HEK293 (cell line): ENCODE measurements around the gene MED13L.
A peak's percentile ranks its signal among the peaks of the same experiment; 100 is the strongest.

Source experiments
- AEBP2 ChIP-seq: fragments of 450-650 bp; formaldehyde crosslinking; IDR thresholded peaks from 2 replicates; pipeline ENCODE4 v1.5.1; 2016; ENCODE audit warnings: missing biosample characterization, missing genetic modification characterization, borderline replicate concordance
- BCL11A ChIP-seq: fragments of 450-650 bp; formaldehyde crosslinking; IDR thresholded peaks from 2 replicates; pipeline ENCODE4 v1.5.1; 2016; ENCODE audit warnings: low read depth, missing biosample characterization, missing genetic modification characterization
- KLF10 ChIP-seq: fragments of 450-650 bp; IDR thresholded peaks from 2 replicates; pipeline ENCODE4 v1.5.1; 2018; ENCODE audit warnings: missing biosample characterization, mild to moderate bottlenecking, missing genetic modification characterization
- MYNN ChIP-seq: fragments of 450-650 bp; formaldehyde crosslinking; IDR thresholded peaks from 2 replicates; pipeline ENCODE4 v1.5.1; 2016; ENCODE audit warnings: missing biosample characterization, missing genetic modification characterization, borderline replicate concordance
- PRDM10 ChIP-seq: fragments of 450-650 bp; formaldehyde crosslinking; IDR thresholded peaks from 2 replicates; pipeline ENCODE4 v1.5.1; 2016; ENCODE audit warnings: missing biosample characterization, missing genetic modification characterization
- ZNF112 ChIP-seq: fragments of 450-650 bp; formaldehyde crosslinking; IDR thresholded peaks from 2 replicates; pipeline ENCODE4 v1.5.0; 2017; ENCODE audit warnings: missing biosample characterization, missing genetic modification characterization
- ZNF169 ChIP-seq: fragments of 450-650 bp; formaldehyde crosslinking; IDR thresholded peaks from 2 replicates; pipeline ENCODE4 v1.5.1; 2016; ENCODE audit warnings: missing biosample characterization, missing genetic modification characterization
- ZNF19 ChIP-seq: fragments of 450-650 bp; formaldehyde crosslinking; IDR thresholded peaks from 2 replicates; pipeline ENCODE4; 2016; ENCODE audit warnings: missing biosample characterization, missing genetic modification characterization, low read depth
- ZNF266 ChIP-seq: fragments of 450-650 bp; formaldehyde crosslinking; IDR thresholded peaks from 2 replicates; pipeline ENCODE4 v1.5.1; 2016; ENCODE audit warnings: missing biosample characterization, missing genetic modification characterization, low read depth
- ZNF274 ChIP-seq, 2 experiments: fragments of 200-500 bp in 1 of 2; fragments of 450-650 bp in 1 of 2; sonication (Bioruptor generic) in 1 of 2; formaldehyde crosslinking in 1 of 2; IDR thresholded peaks; 2 replicates each; pipeline versions ENCODE4 v1.5.1 to v1.6.1; 2014 to 2016; ENCODE audit warnings: borderline replicate concordance in 1 of 2, inconsistent platforms in 1 of 2, low read length in 1 of 2, missing biosample characterization in 1 of 2, missing genetic modification characterization in 1 of 2
- ZNF423 ChIP-seq: fragments of 450-650 bp; formaldehyde crosslinking; IDR thresholded peaks from 2 replicates; pipeline ENCODE4 v1.5.1; 2016; ENCODE audit warnings: missing biosample characterization, missing genetic modification characterization
- ZNF433 ChIP-seq: fragments of 450-650 bp; formaldehyde crosslinking; IDR thresholded peaks from 2 replicates; pipeline ENCODE4 v1.5.1; 2016; ENCODE audit warnings: missing biosample characterization, missing genetic modification characterization, low read depth
- ZNF48 ChIP-seq: fragments of 450-650 bp; formaldehyde crosslinking; IDR thresholded peaks from 2 replicates; pipeline ENCODE4 v1.5.1; 2016; ENCODE audit warnings: missing biosample characterization, missing genetic modification characterization
- ZNF501 ChIP-seq: fragments of 450-650 bp; formaldehyde crosslinking; IDR thresholded peaks from 2 replicates; pipeline ENCODE4 v1.5.1; 2016; ENCODE audit warnings: missing biosample characterization, missing genetic modification characterization
- ZNF521 ChIP-seq: fragments of 450-650 bp; formaldehyde crosslinking; IDR thresholded peaks from 2 replicates; pipeline ENCODE4 v1.5.1; 2017; ENCODE audit warnings: missing biosample characterization, mild to moderate bottlenecking, missing genetic modification characterization
- ZNF555 ChIP-seq: fragments of 450-650 bp; formaldehyde crosslinking; conservative IDR thresholded peaks from 2 replicates; pipeline ENCODE4 v1.5.1; 2017; ENCODE audit warnings: missing biosample characterization, mild to moderate bottlenecking, missing genetic modification characterization, inconsistent platforms
- ZNF560 ChIP-seq: fragments of 450-650 bp; formaldehyde crosslinking; IDR thresholded peaks from 2 replicates; pipeline ENCODE4 v1.5.1; 2017; ENCODE audit warnings: missing biosample characterization, missing genetic modification characterization, borderline replicate concordance
- ZNF600 ChIP-seq: fragments of 450-650 bp; formaldehyde crosslinking; IDR thresholded peaks from 2 replicates; pipeline ENCODE4 v1.5.1; 2016; ENCODE audit warnings: missing biosample characterization, missing genetic modification characterization
- ZNF645 ChIP-seq: fragments of 450-650 bp; formaldehyde crosslinking; IDR thresholded peaks from 2 replicates; pipeline ENCODE4; 2016; ENCODE audit warnings: missing biosample characterization, missing genetic modification characterization
- ZNF658 ChIP-seq: fragments of 450-650 bp; formaldehyde crosslinking; IDR thresholded peaks from 2 replicates; pipeline ENCODE4; 2016; ENCODE audit warnings: missing biosample characterization, missing genetic modification characterization
- ZNF670 ChIP-seq: fragments of 450-650 bp; formaldehyde crosslinking; IDR thresholded peaks from 2 replicates; pipeline ENCODE4 v1.5.1; 2016; ENCODE audit warnings: missing biosample characterization, missing genetic modification characterization, low read depth
- ZNF747 ChIP-seq: fragments of 450-650 bp; formaldehyde crosslinking; IDR thresholded peaks from 2 replicates; pipeline ENCODE4 v1.5.1; 2016; ENCODE audit warnings: missing biosample characterization, missing genetic modification characterization
- ZNF792 ChIP-seq: fragments of 450-650 bp; formaldehyde crosslinking; IDR thresholded peaks from 2 replicates; pipeline ENCODE4 v1.5.1; 2016; ENCODE audit warnings: missing biosample characterization, missing genetic modification characterization
- TF ChIP-seq, protein P1 (sequence below): fragments of 450-650 bp; formaldehyde crosslinking; IDR thresholded peaks from 2 replicates; pipeline ENCODE4 v1.5.1; 2016; ENCODE audit warnings: missing biosample characterization, missing genetic modification characterization
- TF ChIP-seq, protein P2 (sequence below): fragments of 450-650 bp; formaldehyde crosslinking; IDR thresholded peaks from 2 replicates; pipeline ENCODE4 v1.5.1; 2017; ENCODE audit warnings: missing biosample characterization, missing genetic modification characterization
- TF ChIP-seq, protein P3 (sequence below): fragments of 450-650 bp; formaldehyde crosslinking; IDR thresholded peaks from 2 replicates; pipeline ENCODE4 v1.5.1; 2016; ENCODE audit warnings: missing biosample characterization, missing genetic modification characterization

Gene MED13L

DNA sequence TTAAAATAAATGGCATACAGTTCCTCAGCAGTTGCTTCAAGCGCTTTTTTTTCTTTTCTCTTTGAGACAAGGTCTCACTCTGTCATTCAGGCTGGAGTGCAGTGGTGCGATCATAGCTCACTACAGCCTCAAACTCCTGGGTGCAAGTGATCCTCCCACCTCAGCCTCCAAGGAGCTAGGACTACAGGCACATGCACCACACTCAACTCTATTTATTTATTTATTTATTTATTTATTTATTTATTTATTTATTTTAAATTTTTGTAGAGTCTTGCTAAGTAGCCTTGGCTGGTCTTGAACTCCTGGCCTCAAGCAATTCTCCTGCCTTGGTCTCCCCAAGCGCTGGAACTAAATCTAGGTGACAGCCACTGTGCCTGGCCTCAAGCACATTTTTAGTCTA is 132.0 kb downstream of the MED13L start (continued):
- TF ChIP-seq ZNF274 (IDR thresholded peaks at IDR 0.05; ENCODE audit: low read length) (no peak), ZNF274 (tag by site-specific recombination; IDR thresholded peaks at IDR 0.05; ENCODE audit: borderline replicate concordance) (no peak), ZNF600 (no peak), ZNF112 (tag by site-specific recombination) (no peak), ZNF266 (tag by site-specific recombination) (0 out of 2 replicates have a peak, but pooled peaks have one; percentile 38), ZNF433 (tag by site-specific recombination) (peak; percentile 86), BCL11A (tag by site-specific recombination) (no peak), ZNF555 (tag by site-specific recombination) (peak; percentile 83), ZNF48 (tag by site-specific recombination) (no peak), ZNF670 (no peak), ZNF645 (tag by site-specific recombination) (no peak), ZNF658 (tag by site-specific recombination) (no peak), ZNF423 (tag by site-specific recombination) (no peak), ZNF19 (tag by site-specific recombination) (peak; percentile 67; the same call in 1 of the 2 replicates), ZNF501 (tag by site-specific recombination) (no peak), ZNF560 (no peak; the same call in 1 of the 2 replicates), ZNF747 (tag by site-specific recombination) (no peak), KLF10 (tag by site-specific recombination) (no peak), ZNF169 (tag by site-specific recombination) (no peak), ZNF792 (tag by site-specific recombination) (no peak), MYNN (tag by site-specific recombination) (no peak), PRDM10 (tag by site-specific recombination) (no peak), AEBP2 (tag by site-specific recombination) (0 out of 2 replicates have a peak, but pooled peaks have one; percentile 45), ZNF521 (tag by site-specific recombination) (no peak)
- TF ChIP-seq, protein P1, sequence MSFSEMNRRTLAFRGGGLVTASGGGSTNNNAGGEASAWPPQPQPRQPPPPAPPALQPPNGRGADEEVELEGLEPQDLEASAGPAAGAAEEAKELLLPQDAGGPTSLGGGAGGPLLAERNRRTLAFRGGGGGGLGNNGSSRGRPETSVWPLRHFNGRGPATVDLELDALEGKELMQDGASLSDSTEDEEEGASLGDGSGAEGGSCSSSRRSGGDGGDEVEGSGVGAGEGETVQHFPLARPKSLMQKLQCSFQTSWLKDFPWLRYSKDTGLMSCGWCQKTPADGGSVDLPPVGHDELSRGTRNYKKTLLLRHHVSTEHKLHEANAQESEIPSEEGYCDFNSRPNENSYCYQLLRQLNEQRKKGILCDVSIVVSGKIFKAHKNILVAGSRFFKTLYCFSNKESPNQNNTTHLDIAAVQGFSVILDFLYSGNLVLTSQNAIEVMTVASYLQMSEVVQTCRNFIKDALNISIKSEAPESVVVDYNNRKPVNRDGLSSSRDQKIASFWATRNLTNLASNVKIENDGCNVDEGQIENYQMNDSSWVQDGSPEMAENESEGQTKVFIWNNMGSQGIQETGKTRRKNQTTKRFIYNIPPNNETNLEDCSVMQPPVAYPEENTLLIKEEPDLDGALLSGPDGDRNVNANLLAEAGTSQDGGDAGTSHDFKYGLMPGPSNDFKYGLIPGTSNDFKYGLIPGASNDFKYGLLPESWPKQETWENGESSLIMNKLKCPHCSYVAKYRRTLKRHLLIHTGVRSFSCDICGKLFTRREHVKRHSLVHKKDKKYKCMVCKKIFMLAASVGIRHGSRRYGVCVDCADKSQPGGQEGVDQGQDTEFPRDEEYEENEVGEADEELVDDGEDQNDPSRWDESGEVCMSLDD = no peak
- TF ChIP-seq, protein P2, sequence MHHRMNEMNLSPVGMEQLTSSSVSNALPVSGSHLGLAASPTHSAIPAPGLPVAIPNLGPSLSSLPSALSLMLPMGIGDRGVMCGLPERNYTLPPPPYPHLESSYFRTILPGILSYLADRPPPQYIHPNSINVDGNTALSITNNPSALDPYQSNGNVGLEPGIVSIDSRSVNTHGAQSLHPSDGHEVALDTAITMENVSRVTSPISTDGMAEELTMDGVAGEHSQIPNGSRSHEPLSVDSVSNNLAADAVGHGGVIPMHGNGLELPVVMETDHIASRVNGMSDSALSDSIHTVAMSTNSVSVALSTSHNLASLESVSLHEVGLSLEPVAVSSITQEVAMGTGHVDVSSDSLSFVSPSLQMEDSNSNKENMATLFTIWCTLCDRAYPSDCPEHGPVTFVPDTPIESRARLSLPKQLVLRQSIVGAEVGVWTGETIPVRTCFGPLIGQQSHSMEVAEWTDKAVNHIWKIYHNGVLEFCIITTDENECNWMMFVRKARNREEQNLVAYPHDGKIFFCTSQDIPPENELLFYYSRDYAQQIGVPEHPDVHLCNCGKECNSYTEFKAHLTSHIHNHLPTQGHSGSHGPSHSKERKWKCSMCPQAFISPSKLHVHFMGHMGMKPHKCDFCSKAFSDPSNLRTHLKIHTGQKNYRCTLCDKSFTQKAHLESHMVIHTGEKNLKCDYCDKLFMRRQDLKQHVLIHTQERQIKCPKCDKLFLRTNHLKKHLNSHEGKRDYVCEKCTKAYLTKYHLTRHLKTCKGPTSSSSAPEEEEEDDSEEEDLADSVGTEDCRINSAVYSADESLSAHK (tag by site-specific recombination) = no peak; the same call in 1 of the 2 replicates
- TF ChIP-seq, protein P3, sequence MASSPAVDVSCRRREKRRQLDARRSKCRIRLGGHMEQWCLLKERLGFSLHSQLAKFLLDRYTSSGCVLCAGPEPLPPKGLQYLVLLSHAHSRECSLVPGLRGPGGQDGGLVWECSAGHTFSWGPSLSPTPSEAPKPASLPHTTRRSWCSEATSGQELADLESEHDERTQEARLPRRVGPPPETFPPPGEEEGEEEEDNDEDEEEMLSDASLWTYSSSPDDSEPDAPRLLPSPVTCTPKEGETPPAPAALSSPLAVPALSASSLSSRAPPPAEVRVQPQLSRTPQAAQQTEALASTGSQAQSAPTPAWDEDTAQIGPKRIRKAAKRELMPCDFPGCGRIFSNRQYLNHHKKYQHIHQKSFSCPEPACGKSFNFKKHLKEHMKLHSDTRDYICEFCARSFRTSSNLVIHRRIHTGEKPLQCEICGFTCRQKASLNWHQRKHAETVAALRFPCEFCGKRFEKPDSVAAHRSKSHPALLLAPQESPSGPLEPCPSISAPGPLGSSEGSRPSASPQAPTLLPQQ (tag by site-specific recombination) = no peak
